Fibroblast of peridontal ligament (primary cell): ENCODE measurements around the gene SMG6.
"Not testable (repeated sequence)": the region's sequence is repeated elsewhere in the genome, so short reads cannot be mapped to it uniquely, and the experiment has no call there.

Source experiments
- DNase-seq: peaks from one replicate; pipeline ENCODE4 v3.0.0-alpha.2; 2010; ENCODE audit errors: extremely low read depth

SMG6 gene

GRCh38 chr17:2178798-2179501, 124.6 kb downstream of the SMG6 start:
- DNase-seq = no peak

GRCh38 chr17:2177235-2177811, 126.3 kb downstream of the SMG6 start:
- DNase-seq = no peak

- no peak for DNase-seq
Observed at GRCh38 chr17:2176499-2177169, 127.0 kb downstream of the SMG6 start.

GRCh38 chr17:2175294-2175628, 128.3 kb downstream of the SMG6 start:
- DNase-seq = peak; percentile 86

GRCh38 chr17:2174468-2175293, 128.9 kb downstream of the SMG6 start:
- DNase-seq = peak; percentile 97

- DNase-seq = peak; percentile 43
Observed at GRCh38 chr17:2174014-2174413, 129.6 kb downstream of the SMG6 start.

GRCh38 chr17:2172999-2173398, 130.6 kb downstream of the SMG6 start:
- peak; percentile 48 for DNase-seq

GRCh38 chr17:2172077-2172851, 131.3 kb downstream of the SMG6 start:
- peak; percentile 97 for DNase-seq

GRCh38 chr17:2171702-2172076, 131.9 kb downstream of the SMG6 start:
- DNase-seq = no peak

GRCh38 chr17:2170023-2170422, 133.6 kb downstream of the SMG6 start:
- DNase-seq = no peak

- not testable (repeated sequence) for DNase-seq
Observed at GRCh38 chr17:2165723-2166122, 137.9 kb downstream of the SMG6 start.

GRCh38 chr17:2158396-2158780, 145.2 kb downstream of the SMG6 start:
- DNase-seq = no peak

- peak; percentile 98 for DNase-seq
Observed at GRCh38 chr17:2157675-2158395, 145.8 kb downstream of the SMG6 start.

- DNase-seq = peak; percentile 81
Observed at GRCh38 chr17:2157081-2157480, 146.5 kb downstream of the SMG6 start.

GRCh38 chr17:2156666-2157065, 146.9 kb downstream of the SMG6 start:
- no peak for DNase-seq

- no peak for DNase-seq
Observed at GRCh38 chr17:2155573-2155972, 148.0 kb downstream of the SMG6 start.

GRCh38 chr17:2151358-2152033, 152.1 kb downstream of the SMG6 start:
- no peak for DNase-seq

- DNase-seq = no peak
Observed at GRCh38 chr17:2150806-2151205, 152.8 kb downstream of the SMG6 start.

GRCh38 chr17:2149934-2150333, 153.7 kb downstream of the SMG6 start:
- DNase-seq = no peak

GRCh38 chr17:2146132-2146871, 157.3 kb downstream of the SMG6 start:
- DNase-seq = no peak
